Measurements from ENCODE around the gene C1orf74.

Gene C1orf74

GRCh38 chr1:209772126-209772525, 12.2 kb downstream of the C1orf74 start:
- DNase-seq (ENCODE audit: low read depth in 1 of 2, low spot score in 1 of 2) = no peak

- DNase-seq (ENCODE audit: low read depth in 1 of 2, low spot score in 1 of 2) = no peak
Observed at GRCh38 chr1:209770636-209771415, 13.5 kb downstream of the C1orf74 start.

GRCh38 chr1:209769971-209770370, 14.4 kb downstream of the C1orf74 start:
- no peak for DNase-seq (ENCODE audit: low read depth in 1 of 2, low spot score in 1 of 2)

GRCh38 chr1:209769171-209769904, 15.0 kb downstream of the C1orf74 start:
- peak; percentile 47 to 57 for DNase-seq (ENCODE audit: low read depth in 1 of 2, low spot score in 1 of 2)

- DNase-seq (ENCODE audit: low read depth in 1 of 2, low spot score in 1 of 2) = peak; percentile 41 to 61
Observed at GRCh38 chr1:209768354-209768774, 16.0 kb downstream of the C1orf74 start.

GRCh38 chr1:209767706-209768105, 16.7 kb downstream of the C1orf74 start:
- DNase-seq (ENCODE audit: low read depth in 1 of 2, low spot score in 1 of 2) = no peak

- no peak for DNase-seq (ENCODE audit: low read depth in 1 of 2, low spot score in 1 of 2)
Observed at GRCh38 chr1:209767096-209767495, 17.3 kb downstream of the C1orf74 start.

GRCh38 chr1:209766051-209766450, 18.3 kb downstream of the C1orf74 start:
- no peak for DNase-seq (ENCODE audit: low read depth in 1 of 2, low spot score in 1 of 2)

GRCh38 chr1:209761011-209761635, 23.2 kb downstream of the C1orf74 start:
- no peak for DNase-seq (ENCODE audit: low read depth in 1 of 2, low spot score in 1 of 2)

- no peak for DNase-seq (ENCODE audit: low read depth in 1 of 2, low spot score in 1 of 2)
Observed at GRCh38 chr1:209759829-209760359, 24.5 kb downstream of the C1orf74 start.

GRCh38 chr1:209758400-209758799, 26.0 kb downstream of the C1orf74 start:
- DNase-seq (ENCODE audit: low read depth in 1 of 2, low spot score in 1 of 2) = no peak

- no peak for DNase-seq (ENCODE audit: low read depth in 1 of 2, low spot score in 1 of 2)
Observed at GRCh38 chr1:209756615-209757445, 27.5 kb downstream of the C1orf74 start.

GRCh38 chr1:209755926-209756614, 28.3 kb downstream of the C1orf74 start, which contains the start of gene TRAF3IP3:
Gene TRAF3IP3 (plus strand): TSS chr1:209756053. CDS start chr1:209760040, 3,987 bp downstream.
- peak; percentile 48 to 61 for DNase-seq (ENCODE audit: low read depth in 1 of 2, low spot score in 1 of 2)

- DNase-seq (ENCODE audit: low read depth in 1 of 2, low spot score in 1 of 2) = no peak
Observed at GRCh38 chr1:209755256-209755655, 29.1 kb downstream of the C1orf74 start.

GRCh38 chr1:209752890-209753289, 31.5 kb downstream of the C1orf74 start:
- no peak for DNase-seq (ENCODE audit: low read depth in 1 of 2, low spot score in 1 of 2)

GRCh38 chr1:209751627-209752231, 32.6 kb downstream of the C1orf74 start:
- DNase-seq (ENCODE audit: low read depth in 1 of 2, low spot score in 1 of 2) = no peak

GRCh38 chr1:209749670-209750323, 34.6 kb downstream of the C1orf74 start:
- no peak for DNase-seq (ENCODE audit: low read depth in 1 of 2, low spot score in 1 of 2)

- no peak for DNase-seq (ENCODE audit: low read depth in 1 of 2, low spot score in 1 of 2)
Observed at GRCh38 chr1:209749205-209749604, 35.2 kb downstream of the C1orf74 start.

- DNase-seq (ENCODE audit: low read depth in 1 of 2, low spot score in 1 of 2) = no peak
Observed at GRCh38 chr1:209748620-209749019, 35.7 kb downstream of the C1orf74 start.

All from activated T-helper 1 cell treated with anti-CD3 and anti-CD28 coated beads, Interleukin-2, amount 50 U/mL, for 16 hours (primary cell).